Measurements from ENCODE around the gene PTPRA.

DNA sequence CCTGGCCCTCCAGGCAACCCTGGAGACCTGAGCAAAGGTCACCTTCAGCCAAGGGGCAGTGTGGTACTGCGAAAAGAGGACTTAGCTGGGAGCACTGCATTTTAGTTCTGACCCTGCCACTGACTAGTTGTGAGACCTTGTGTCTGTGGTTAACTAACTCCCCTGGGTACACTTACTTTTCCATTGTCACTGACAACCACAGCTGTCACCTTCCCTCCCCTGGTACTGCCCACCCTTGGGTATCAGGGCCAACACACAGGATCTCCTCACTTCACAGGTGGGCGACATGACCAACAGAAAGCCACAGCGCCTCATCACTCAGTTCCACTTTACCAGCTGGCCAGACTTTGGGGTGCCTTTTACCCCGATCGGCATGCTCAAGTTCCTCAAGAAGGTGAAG is 148.5 kb downstream of the PTPRA start:
- no peak for TF ChIP-seq TARDBP (CRISPR knock-in tag; IDR thresholded peaks at IDR 0.05)
- TF ChIP-seq, protein P1, sequence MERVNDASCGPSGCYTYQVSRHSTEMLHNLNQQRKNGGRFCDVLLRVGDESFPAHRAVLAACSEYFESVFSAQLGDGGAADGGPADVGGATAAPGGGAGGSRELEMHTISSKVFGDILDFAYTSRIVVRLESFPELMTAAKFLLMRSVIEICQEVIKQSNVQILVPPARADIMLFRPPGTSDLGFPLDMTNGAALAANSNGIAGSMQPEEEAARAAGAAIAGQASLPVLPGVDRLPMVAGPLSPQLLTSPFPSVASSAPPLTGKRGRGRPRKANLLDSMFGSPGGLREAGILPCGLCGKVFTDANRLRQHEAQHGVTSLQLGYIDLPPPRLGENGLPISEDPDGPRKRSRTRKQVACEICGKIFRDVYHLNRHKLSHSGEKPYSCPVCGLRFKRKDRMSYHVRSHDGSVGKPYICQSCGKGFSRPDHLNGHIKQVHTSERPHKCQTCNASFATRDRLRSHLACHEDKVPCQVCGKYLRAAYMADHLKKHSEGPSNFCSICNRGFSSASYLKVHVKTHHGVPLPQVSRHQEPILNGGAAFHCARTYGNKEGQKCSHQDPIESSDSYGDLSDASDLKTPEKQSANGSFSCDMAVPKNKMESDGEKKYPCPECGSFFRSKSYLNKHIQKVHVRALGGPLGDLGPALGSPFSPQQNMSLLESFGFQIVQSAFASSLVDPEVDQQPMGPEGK (CRISPR knock-in tag; IDR thresholded peaks at IDR 0.05) = no peak
- TF ChIP-seq ZNF274 (CRISPR knock-in tag; IDR thresholded peaks at IDR 0.05) = no peak
- no peak for TF ChIP-seq WIZ (CRISPR knock-in tag; IDR thresholded peaks at IDR 0.05)
